GM23338 (cell line): ENCODE measurements around the gene ERP44. TPM values are rescaled to one million over a fixed set of nuclear protein-coding genes. Genes with fewer than 3 reads are reported as not detected.

Source experiments
- ATAC-seq: fragments of 200-7000 bp; cut with Tn5 transposase; 3 replicates; pipeline ENCODE4 v1.9.1; 2020
- DNase-seq: peaks from one replicate; pipeline ENCODE4 v3.0.0-alpha.2; 2015; ENCODE audit warnings: low spot score
- H2AFZ ChIP-seq: fragments of 200-600 bp; sonication (generic); 2 replicates; pipeline ENCODE4 v1.8.0; 2016; ENCODE audit warnings: antibody characterized with exemption, mild to moderate bottlenecking, moderate library complexity
- H3F3A ChIP-seq: fragments of 200-600 bp; sonication (generic); replicated peaks from 2 replicates; pipeline ENCODE4 v1.8.0; 2017; ENCODE audit warnings: antibody characterized with exemption, mixed run types, low read depth
- H3K27ac ChIP-seq: fragments of 200-600 bp; sonication (generic); 2 replicates; pipeline ENCODE4 v1.6.1; 2016; ENCODE audit warnings: low read depth
- H3K27me3 ChIP-seq: fragments of 200-600 bp; sonication (generic); 2 replicates; pipeline ENCODE4 v1.8.0; 2016; ENCODE audit warnings: mild to moderate bottlenecking, mixed run types, moderate library complexity; ENCODE audit not compliant: insufficient read depth
- H3K36me3 ChIP-seq: fragments of 200-600 bp; sonication (generic); 2 replicates; pipeline ENCODE4 v1.8.0; 2016; ENCODE audit warnings: mild to moderate bottlenecking; ENCODE audit not compliant: insufficient read depth
- H3K4me1 ChIP-seq: fragments of 200-600 bp; sonication (generic); 2 replicates; pipeline ENCODE4 v1.8.0; 2016; ENCODE audit warnings: mild to moderate bottlenecking, moderate library complexity; ENCODE audit not compliant: insufficient read depth
- H3K4me2 ChIP-seq: fragments of 200-600 bp; sonication (generic); 2 replicates; pipeline ENCODE4 v1.7.1; 2017; ENCODE audit warnings: mixed run types
- H3K4me3 ChIP-seq: fragments of 200-600 bp; sonication (generic); 2 replicates; pipeline ENCODE4 v1.6.1; 2016; ENCODE audit warnings: mixed run types
- H3K79me2 ChIP-seq: fragments of 200-600 bp; sonication (generic); replicated peaks from 2 replicates; pipeline ENCODE4 v1.8.0; 2017; ENCODE audit warnings: mild to moderate bottlenecking; ENCODE audit not compliant: insufficient read depth
- H3K9me2 ChIP-seq: fragments of 200-600 bp; sonication (generic); 2 replicates; pipeline ENCODE4 v1.8.0; 2017; ENCODE audit not compliant: insufficient read depth
- H4K20me1 ChIP-seq: fragments of 200-600 bp; sonication (generic); replicated peaks from 2 replicates; pipeline ENCODE4 v1.8.0; 2017; ENCODE audit warnings: mild to moderate bottlenecking; ENCODE audit not compliant: insufficient read depth
- H3K27ac Mint-ChIP-seq: 2 replicates; pipeline ENCODE4 v1.8.0; 2020; ENCODE audit warnings: inconsistent platforms, mild to moderate bottlenecking, moderate library complexity, mixed read lengths
- H3K27me3 Mint-ChIP-seq: 3 replicates; pipeline ENCODE4 v1.8.0; 2022; ENCODE audit warnings: low read depth, mild to moderate bottlenecking, moderate library complexity, mixed read lengths, inconsistent platforms; ENCODE audit not compliant: insufficient read depth, poor library complexity
- H3K36me3 Mint-ChIP-seq: 3 replicates; pipeline ENCODE4 v1.8.0; 2021; ENCODE audit warnings: low read depth, mild to moderate bottlenecking, inconsistent platforms, moderate library complexity, mixed read lengths
- H3K4me1 Mint-ChIP-seq: 3 replicates; pipeline ENCODE4 v1.8.0; 2020; ENCODE audit warnings: mild to moderate bottlenecking, inconsistent platforms, mixed read lengths
- H3K4me3 Mint-ChIP-seq: 3 replicates; pipeline ENCODE4 v1.8.0; 2021; ENCODE audit warnings: moderate library complexity, mild to moderate bottlenecking, inconsistent platforms, mixed read lengths
- H3K9me3 Mint-ChIP-seq: 3 replicates; pipeline ENCODE4 v1.8.0; 2020; ENCODE audit warnings: moderate library complexity, mild to moderate bottlenecking, inconsistent platforms, mixed read lengths
- CREB1 ChIP-seq: fragments of 250-450 bp; sonication (Bioruptor Pico); IDR thresholded peaks from 2 replicates; pipeline ENCODE4 v1.5.0; 2020; ENCODE audit warnings: low read depth, mild to moderate bottlenecking, moderate library complexity
- CTCF ChIP-seq, 2 experiments: fragments of 200-600 bp in 1 of 2; sonication (generic) in 1 of 2; conservative IDR thresholded peaks; 2 replicates each; pipeline versions ENCODE4 v1.5.1 to v1.6.1; 2016 to 2017; ENCODE audit warnings: antibody characterized with exemption in 2 of 2, low read depth in 2 of 2, mild to moderate bottlenecking in 2 of 2, moderate library complexity in 1 of 2
- ETS1 ChIP-seq: IDR thresholded peaks from 2 replicates; pipeline ENCODE4 v1.6.1; 2016; ENCODE audit warnings: antibody characterized with exemption
- EZH2 ChIP-seq: fragments of 200-600 bp; sonication (generic); IDR thresholded peaks from one replicate; pipeline ENCODE4 v1.8.0; 2017; ENCODE audit warnings: antibody characterized with exemption, mild to moderate bottlenecking, low read depth; ENCODE audit not compliant: unreplicated experiment
- EZH2phosphoT487 ChIP-seq: fragments of 200-600 bp; sonication (generic); IDR thresholded peaks from one replicate; pipeline ENCODE4 v1.8.1; 2018; ENCODE audit warnings: antibody characterized with exemption; ENCODE audit not compliant: unreplicated experiment
- JUNB ChIP-seq: IDR thresholded peaks from one replicate; pipeline ENCODE4 v1.6.1; 2016; ENCODE audit warnings: antibody characterized with exemption; ENCODE audit not compliant: unreplicated experiment
- NANOG ChIP-seq: IDR thresholded peaks from 2 replicates; pipeline ENCODE4 v1.6.1; 2016; ENCODE audit warnings: antibody characterized with exemption, borderline replicate concordance
- POLR2AphosphoS5 ChIP-seq: IDR thresholded peaks from 2 replicates; pipeline ENCODE4 v1.6.1; 2016; ENCODE audit warnings: antibody characterized with exemption, low read depth
- REST ChIP-seq: IDR thresholded peaks from one replicate; pipeline ENCODE4 v1.6.1; 2018; ENCODE audit warnings: antibody characterized with exemption; ENCODE audit not compliant: unreplicated experiment
- STAT1 ChIP-seq: IDR thresholded peaks from one replicate; pipeline ENCODE4 v1.6.1; 2016; ENCODE audit warnings: antibody characterized with exemption; ENCODE audit not compliant: unreplicated experiment
- ZNF114 ChIP-seq: fragments of 250-450 bp; sonication (Bioruptor Pico); IDR thresholded peaks from 2 replicates; pipeline ENCODE4 v1.5.0; 2020; ENCODE audit warnings: mild to moderate bottlenecking, moderate library complexity
- ZNF331 ChIP-seq: fragments of 250-450 bp; sonication (Bioruptor Pico); IDR thresholded peaks from 2 replicates; pipeline ENCODE4 v1.5.0; 2020; ENCODE audit warnings: low read depth, mild to moderate bottlenecking, moderate library complexity
- ZNF462 ChIP-seq: fragments of 250-450 bp; sonication (Bioruptor Pico); IDR thresholded peaks from 2 replicates; pipeline ENCODE4 v1.5.0; 2020; ENCODE audit warnings: mild to moderate bottlenecking, moderate library complexity
- polyA plus RNA-seq: library from polyadenylated mRNA; unstranded; fragments of >200 nt; fragmentation: Nextera tagmentation; extraction: Ambion mirVana; gene quantifications from 2 replicates; pipeline ENCODE4 v1.2.1, GENCODE V29; 2016
- total RNA-seq: library from RNA; depleted of rRNA; stranded (reverse); fragments of >200 nt; shearing (Covaris generic); gene quantifications from 2 replicates; pipeline ENCODE4 v1.2.3, GENCODE V29; 2014

The ERP44 gene
- total and polyA plus RNA-seq, 2 experiments from 2014 or later, result 13.0 to 24.1 TPM

GRCh38 chr9:100013573-100013972 is 85.2 kb downstream of the ERP44 start:
- no peaks in the 10 kb centered on the region for H3K9me3 Mint-ChIP-seq
- no peaks in the 10 kb centered on the region for H3K4me1 Mint-ChIP-seq
- no peak overlapping the region for H3K27ac ChIP-seq
- no peaks in the 10 kb centered on the region for H3K27me3 ChIP-seq
- no peak overlapping the region for H3K4me2 ChIP-seq
- H3K36me3 Mint-ChIP-seq, result no peaks in the 10 kb centered on the region; the same call in 2 of the 3 replicates
- no peak overlapping the region for H3K27ac Mint-ChIP-seq
- DNase-seq (no peak), ATAC-seq (no peak)
- peaks cover 4% of the 10 kb centered on the region for H3K27me3 Mint-ChIP-seq
- H3K36me3 ChIP-seq, result no peaks in the 10 kb centered on the region
- H3K4me3 ChIP-seq, result no peak overlapping the region
- H3K4me1 ChIP-seq, result no peaks in the 10 kb centered on the region
- H3K9me2 ChIP-seq, result no peaks in the 10 kb centered on the region
- no peak overlapping the region for H2AFZ ChIP-seq
- H4K20me1 ChIP-seq, result no peaks in the 10 kb centered on the region
- no peaks in the 10 kb centered on the region for H3K79me2 ChIP-seq
- TF ChIP-seq ETS1, result no peak
- no peak for TF ChIP-seq JUNB
- no peak for TF ChIP-seq CTCF (conservative IDR thresholded peaks at IDR 0.05; ENCODE audit: low read depth in 2 of 2)
- TF ChIP-seq REST, result no peak
- no peak for TF ChIP-seq EZH2
- no peak for TF ChIP-seq NANOG
- no peak for TF ChIP-seq ZNF462 (CRISPR knock-in tag)
- TF ChIP-seq CREB1 (CRISPR knock-in tag), result no peak
- no peak for TF ChIP-seq POLR2AphosphoS5
- no peak for TF ChIP-seq ZNF331 (CRISPR knock-in tag)
- TF ChIP-seq EZH2phosphoT487, result no peak
- TF ChIP-seq STAT1, result no peak
- TF ChIP-seq ZNF114 (CRISPR knock-in tag), result no peak
- no peaks in the 10 kb centered on the region for H3F3A ChIP-seq
- no peak overlapping the region for H3K4me3 Mint-ChIP-seq
